GM12878 (cell line): ENCODE data around the gene HOOK2. TPM values are rescaled to one million over a fixed set of nuclear protein-coding genes. Genes with fewer than 3 reads are reported as not detected.
A peak's percentile ranks its signal among the peaks of the same experiment; 100 is the strongest.

ENCODE experiments used
- ATAC-seq: fragments of 200-7000 bp; cut with Tn5 transposase; 3 replicates; pipeline ENCODE4 v1.9.1; 2020; ENCODE audit warnings: mild to moderate bottlenecking, moderate library complexity
- BruUV-seq: library from RNA; stranded (reverse); fragments of 400-500 nt; replicated peaks from 2 replicates; lab custom pipeline; 2021; lab: Mats Ljungman, UMichigan
- CTCF ChIA-PET: fragments of 300-600 bp; sonication (Branson Sonifier 250); formaldehyde crosslinking; extraction: SDS; loops from one replicate; lab custom pipeline; 2021; ENCODE audit warnings: inconsistent platforms; lab: Yijun Ruan, JAX
- POLR2A ChIA-PET: fragments of 350-600 bp; formaldehyde crosslinking; extraction: SDS; loops from one replicate; lab custom pipeline; 2021; ENCODE audit warnings: inconsistent platforms; lab: Charles Lee
- RAD21 ChIA-PET: fragments of 300-600 bp; sonication (Branson Sonifier 250); formaldehyde crosslinking; loops from one replicate; lab custom pipeline; 2023; ENCODE audit warnings: antibody characterized with exemption; ENCODE audit not compliant: unreplicated experiment; lab: Charles Lee
- SMC1A ChIA-PET: fragments of 300-600 bp; sonication (Branson Sonifier 250); formaldehyde crosslinking; loops from one replicate; lab custom pipeline; 2023; ENCODE audit not compliant: unreplicated experiment, uncharacterized antibody; lab: Charles Lee
- DNase-seq: peaks from one replicate; pipeline ENCODE4 v3.0.0-alpha.2; 2011; ENCODE audit warnings: low read depth, low spot score
- FAIRE-seq: peaks from 3 replicates; lab custom pipeline; 2011; peaks lifted over from hg19 to GRCh38; lab: Jason Lieb, UNC
- H2AFZ ChIP-seq: 2 replicates; pipeline ENCODE4 v1.6.0; 2011; ENCODE audit warnings: low read depth, low read length, control low read depth; ENCODE audit not compliant: control insufficient read depth
- H3K27ac ChIP-seq: 2 replicates; pipeline ENCODE4 v1.5.1; 2011; ENCODE audit warnings: control low read depth; ENCODE audit not compliant: control insufficient read depth, insufficient read depth
- H3K27me3 ChIP-seq, 2 experiments: replicated peaks in 1 of 2; 2 replicates each; pipeline versions ENCODE4 v1.6.0 to v1.6.1; 2011; ENCODE audit warnings: low read length in 1 of 2; ENCODE audit not compliant: control insufficient read depth in 2 of 2, insufficient read depth in 2 of 2
- H3K36me3 ChIP-seq, 2 experiments: 2 replicates each; pipeline ENCODE4 v1.5.1; 2011; ENCODE audit warnings: low read length in 1 of 2; ENCODE audit not compliant: control insufficient read depth in 2 of 2, insufficient read depth in 2 of 2
- H3K4me1 ChIP-seq: 2 replicates; pipeline ENCODE4 v1.6.1; 2011; ENCODE audit warnings: mild to moderate bottlenecking, low read length, moderate library complexity, mixed read lengths; ENCODE audit not compliant: control insufficient read depth, insufficient read depth
- H3K4me2 ChIP-seq: 2 replicates; pipeline ENCODE4 v1.6.0; 2011; ENCODE audit warnings: control low read depth; ENCODE audit not compliant: control insufficient read depth, insufficient read depth
- H3K4me3 ChIP-seq: fragments of 200-600 bp; sonication (generic); 2 replicates; pipeline ENCODE4 v1.5.1; 2016
- H3K79me2 ChIP-seq: 2 replicates; pipeline ENCODE4 v1.6.0; 2011; ENCODE audit warnings: low read length; ENCODE audit not compliant: control insufficient read depth, insufficient read depth
- H3K9ac ChIP-seq: 2 replicates; pipeline ENCODE4 v1.8.0; 2011; ENCODE audit warnings: low read length, control low read depth, mixed read lengths; ENCODE audit not compliant: control insufficient read depth, insufficient read depth
- H3K9me3 ChIP-seq: replicated peaks from 3 replicates; pipeline ENCODE4 v1.5.1; 2011; ENCODE audit warnings: mild to moderate bottlenecking, low read length; ENCODE audit not compliant: control insufficient read depth, insufficient read depth
- H4K20me1 ChIP-seq: 2 replicates; pipeline ENCODE4 v1.6.0; 2011; ENCODE audit not compliant: control insufficient read depth, insufficient read depth
- ATF7 ChIP-seq: fragments of 450-650 bp; IDR thresholded peaks from 2 replicates; pipeline ENCODE4 v1.6.1; 2016; ENCODE audit warnings: low read depth, mild to moderate bottlenecking
- BMI1 ChIP-seq: fragments of 450-650 bp; IDR thresholded peaks from 2 replicates; pipeline ENCODE4 v1.6.1; 2016; ENCODE audit warnings: mild to moderate bottlenecking, moderate library complexity, borderline replicate concordance
- MTA2 ChIP-seq: fragments of 450-650 bp; IDR thresholded peaks from 2 replicates; pipeline ENCODE4 v1.6.1; 2016; ENCODE audit warnings: low read depth, mild to moderate bottlenecking, moderate library complexity
- SMAD1 ChIP-seq: fragments of 450-650 bp; IDR thresholded peaks from 2 replicates; pipeline ENCODE4 v1.6.1; 2018; ENCODE audit warnings: mild to moderate bottlenecking, low read depth; ENCODE audit not compliant: partially characterized antibody
- TBL1XR1 ChIP-seq: IDR thresholded peaks from 2 replicates; pipeline ENCODE4 v1.6.1; 2012; ENCODE audit warnings: low read depth, low read length, improper control_type of control experiment
- WGBS: methylation state at CpG from one replicate; pipeline ENCODE4 v1.1.6; 2016; ENCODE audit warnings: low lambda C conversion rate; ENCODE audit not compliant: insufficient replicate concordance, insufficient coverage; ENCODE audit errors: missing lambda C conversion rate; 5-methylcytosine and 5-hydroxymethylcytosine counted together
- in situ Hi-C: fragments of 300-500 bp; cut with MboI; formaldehyde crosslinking; loops from 9 replicates; pipeline ENCODE4 v1.14.3; 2018; ENCODE audit warnings: mixed read lengths
- intact Hi-C: fragments of 100-400 bp; cut with micrococcal nuclease; formaldehyde crosslinking; loops from one replicate; pipeline ENCODE4 v1.14.2; 2022; ENCODE audit not compliant: unreplicated experiment
- polyA plus RNA-seq, 11 experiments: library from polyadenylated mRNA; depleted of rRNA in 4 of 11; unstranded in 6 of 11; stranded (reverse) in 5 of 11; fragments of >200 nt; fragmentation: Nextera tagmentation in 4 of 11; fragmentation: Illumina TruSeq in 1 of 11; extraction: Ambion mirVana in 4 of 11; extraction: Trizol in 1 of 11; gene quantifications; 1 replicate in 1 of 11; 2 replicates in 10 of 11; pipeline versions ENCODE4 v1.2.1 to v1.2.3, GENCODE V29; 2011 to 2016; ENCODE audit warnings: inconsistent platforms in 2 of 11, missing spikeins in 2 of 11, low read depth in 1 of 11
- total RNA-seq, 4 experiments: library from RNA; depleted of rRNA in 3 of 4; stranded (reverse); fragments of >200 nt in 3 of 4; fragmentation: Illumina TruSeq in 1 of 4; extraction: Trizol in 1 of 4; gene quantifications; 2 replicates each; pipeline versions ENCODE4 v1.2.1 to v1.2.3, GENCODE V29; 2013 to 2021
- TF ChIP-seq, protein P1 (sequence below): fragments of 450-650 bp; IDR thresholded peaks from 2 replicates; pipeline ENCODE4 v1.6.1; 2017; ENCODE audit warnings: low read depth, mild to moderate bottlenecking, moderate library complexity
- TF ChIP-seq, protein P2 (sequence below): fragments of 450-650 bp; IDR thresholded peaks from 2 replicates; pipeline ENCODE4 v1.6.1; 2016; ENCODE audit warnings: mild to moderate bottlenecking
- TF ChIP-seq, protein P3 (sequence below): fragments of 450-650 bp; IDR thresholded peaks from 2 replicates; pipeline ENCODE4 v1.6.1; 2017; ENCODE audit warnings: mild to moderate bottlenecking, low read depth, inconsistent platforms; ENCODE audit not compliant: poor library complexity, severe bottlenecking
- TF ChIP-seq, protein P4 (sequence below): fragments of 450-650 bp; IDR thresholded peaks from 2 replicates; pipeline ENCODE4 v1.6.1; 2018; ENCODE audit warnings: mild to moderate bottlenecking, low read depth, moderate library complexity; ENCODE audit not compliant: partially characterized antibody
- TF ChIP-seq, protein P5 (sequence below): fragments of 450-650 bp; IDR thresholded peaks from 2 replicates; pipeline ENCODE4 v1.6.1; 2016; ENCODE audit warnings: mild to moderate bottlenecking, moderate library complexity, borderline replicate concordance

Gene HOOK2
- total and polyA plus RNA-seq, 10 of the 15 experiments (the other 5 are each of a cell fraction or from before 2014, with no cell fraction given): 1.5 to 9.6 (median 6.2) TPM

- BruUV-seq: no TSS peak
- H3K4me1 ChIP-seq: peaks cover 67% of the 10 kb centered on the region
- H3K27ac ChIP-seq: peak overlapping the region; percentile 97
- CTCF ChIA-PET: interaction anchor here (12.1 kb wide), 1 partner anchor 14 kb away, joined by 537 read pairs; the partner anchor contains the start of gene JUNB
- H3K79me2 ChIP-seq: peaks cover 9% of the 10 kb centered on the region
- in situ Hi-C loops: no loop called here
- intact Hi-C loops: loop anchor here (5.0 to 10.0 kb wide), 2 partner anchors 170 to 1687 kb away; partner anchors contain the start of genes ZNF490 and ZNF791
- no peaks in the 10 kb centered on the region for H3K36me3 ChIP-seq
- H2AFZ ChIP-seq: peak overlapping the region; percentile 78
- SMC1A ChIA-PET: interaction anchor here (8.4 kb wide), 1 partner anchor 14 kb away, joined by 240 read pairs; the partner anchor contains the start of gene JUNB
- H3K9ac ChIP-seq: peak overlapping the region; percentile 77
- ATAC-seq: no peak
- POLR2A ChIA-PET: interaction anchor here (0.5 to 9.3 kb wide), 3 partner anchors 12 to 1407 kb away, joined by 3 to 303 read pairs (median 11); partner anchors contain the start of gene JUNB
- peak overlapping the region; percentile 65; the same call in 1 of the 2 replicates for H3K4me3 ChIP-seq
- no peak for DNase-seq
- peak overlapping the region; percentile 97 for H3K4me2 ChIP-seq
- H3K9me3 ChIP-seq: no peaks in the 10 kb centered on the region
- no peaks in the 10 kb centered on the region for H3K27me3 ChIP-seq
- H4K20me1 ChIP-seq: no peaks in the 10 kb centered on the region
- 1% methylated on average over 11 of the region's 12 CpGs for WGBS
- RAD21 ChIA-PET: interaction anchor here (1.4 to 2.7 kb wide), 3 partner anchors 9 to 14 kb away, joined by 13 to 23 read pairs (median 16); partner anchors contain the start of gene JUNB
- FAIRE-seq: no peak
- TF ChIP-seq, protein P1, sequence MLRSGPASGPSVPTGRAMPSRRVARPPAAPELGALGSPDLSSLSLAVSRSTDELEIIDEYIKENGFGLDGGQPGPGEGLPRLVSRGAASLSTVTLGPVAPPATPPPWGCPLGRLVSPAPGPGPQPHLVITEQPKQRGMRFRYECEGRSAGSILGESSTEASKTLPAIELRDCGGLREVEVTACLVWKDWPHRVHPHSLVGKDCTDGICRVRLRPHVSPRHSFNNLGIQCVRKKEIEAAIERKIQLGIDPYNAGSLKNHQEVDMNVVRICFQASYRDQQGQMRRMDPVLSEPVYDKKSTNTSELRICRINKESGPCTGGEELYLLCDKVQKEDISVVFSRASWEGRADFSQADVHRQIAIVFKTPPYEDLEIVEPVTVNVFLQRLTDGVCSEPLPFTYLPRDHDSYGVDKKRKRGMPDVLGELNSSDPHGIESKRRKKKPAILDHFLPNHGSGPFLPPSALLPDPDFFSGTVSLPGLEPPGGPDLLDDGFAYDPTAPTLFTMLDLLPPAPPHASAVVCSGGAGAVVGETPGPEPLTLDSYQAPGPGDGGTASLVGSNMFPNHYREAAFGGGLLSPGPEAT: no peak
- TF ChIP-seq SMAD1: peak; percentile 75
- TF ChIP-seq, protein P2, sequence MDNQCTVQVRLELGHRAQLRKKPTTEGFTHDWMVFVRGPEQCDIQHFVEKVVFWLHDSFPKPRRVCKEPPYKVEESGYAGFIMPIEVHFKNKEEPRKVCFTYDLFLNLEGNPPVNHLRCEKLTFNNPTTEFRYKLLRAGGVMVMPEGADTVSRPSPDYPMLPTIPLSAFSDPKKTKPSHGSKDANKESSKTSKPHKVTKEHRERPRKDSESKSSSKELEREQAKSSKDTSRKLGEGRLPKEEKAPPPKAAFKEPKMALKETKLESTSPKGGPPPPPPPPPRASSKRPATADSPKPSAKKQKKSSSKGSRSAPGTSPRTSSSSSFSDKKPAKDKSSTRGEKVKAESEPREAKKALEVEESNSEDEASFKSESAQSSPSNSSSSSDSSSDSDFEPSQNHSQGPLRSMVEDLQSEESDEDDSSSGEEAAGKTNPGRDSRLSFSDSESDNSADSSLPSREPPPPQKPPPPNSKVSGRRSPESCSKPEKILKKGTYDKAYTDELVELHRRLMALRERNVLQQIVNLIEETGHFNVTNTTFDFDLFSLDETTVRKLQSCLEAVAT: peak; percentile 80
- 0 out of 2 replicates have a peak, but pooled peaks have one; percentile 17 for TF ChIP-seq ATF7
- TF ChIP-seq, protein P3, sequence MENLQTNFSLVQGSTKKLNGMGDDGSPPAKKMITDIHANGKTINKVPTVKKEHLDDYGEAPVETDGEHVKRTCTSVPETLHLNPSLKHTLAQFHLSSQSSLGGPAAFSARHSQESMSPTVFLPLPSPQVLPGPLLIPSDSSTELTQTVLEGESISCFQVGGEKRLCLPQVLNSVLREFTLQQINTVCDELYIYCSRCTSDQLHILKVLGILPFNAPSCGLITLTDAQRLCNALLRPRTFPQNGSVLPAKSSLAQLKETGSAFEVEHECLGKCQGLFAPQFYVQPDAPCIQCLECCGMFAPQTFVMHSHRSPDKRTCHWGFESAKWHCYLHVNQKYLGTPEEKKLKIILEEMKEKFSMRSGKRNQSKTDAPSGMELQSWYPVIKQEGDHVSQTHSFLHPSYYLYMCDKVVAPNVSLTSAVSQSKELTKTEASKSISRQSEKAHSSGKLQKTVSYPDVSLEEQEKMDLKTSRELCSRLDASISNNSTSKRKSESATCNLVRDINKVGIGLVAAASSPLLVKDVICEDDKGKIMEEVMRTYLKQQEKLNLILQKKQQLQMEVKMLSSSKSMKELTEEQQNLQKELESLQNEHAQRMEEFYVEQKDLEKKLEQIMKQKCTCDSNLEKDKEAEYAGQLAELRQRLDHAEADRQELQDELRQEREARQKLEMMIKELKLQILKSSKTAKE: peak; percentile 50
- TF ChIP-seq MTA2: peak; percentile 84
- TF ChIP-seq BMI1: no peak
- TF ChIP-seq, protein P4, sequence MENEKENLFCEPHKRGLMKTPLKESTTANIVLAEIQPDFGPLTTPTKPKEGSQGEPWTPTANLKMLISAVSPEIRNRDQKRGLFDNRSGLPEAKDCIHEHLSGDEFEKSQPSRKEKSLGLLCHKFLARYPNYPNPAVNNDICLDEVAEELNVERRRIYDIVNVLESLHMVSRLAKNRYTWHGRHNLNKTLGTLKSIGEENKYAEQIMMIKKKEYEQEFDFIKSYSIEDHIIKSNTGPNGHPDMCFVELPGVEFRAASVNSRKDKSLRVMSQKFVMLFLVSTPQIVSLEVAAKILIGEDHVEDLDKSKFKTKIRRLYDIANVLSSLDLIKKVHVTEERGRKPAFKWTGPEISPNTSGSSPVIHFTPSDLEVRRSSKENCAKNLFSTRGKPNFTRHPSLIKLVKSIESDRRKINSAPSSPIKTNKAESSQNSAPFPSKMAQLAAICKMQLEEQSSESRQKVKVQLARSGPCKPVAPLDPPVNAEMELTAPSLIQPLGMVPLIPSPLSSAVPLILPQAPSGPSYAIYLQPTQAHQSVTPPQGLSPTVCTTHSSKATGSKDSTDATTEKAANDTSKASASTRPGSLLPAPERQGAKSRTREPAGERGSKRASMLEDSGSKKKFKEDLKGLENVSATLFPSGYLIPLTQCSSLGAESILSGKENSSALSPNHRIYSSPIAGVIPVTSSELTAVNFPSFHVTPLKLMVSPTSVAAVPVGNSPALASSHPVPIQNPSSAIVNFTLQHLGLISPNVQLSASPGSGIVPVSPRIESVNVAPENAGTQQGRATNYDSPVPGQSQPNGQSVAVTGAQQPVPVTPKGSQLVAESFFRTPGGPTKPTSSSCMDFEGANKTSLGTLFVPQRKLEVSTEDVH: peak; percentile 56
- TF ChIP-seq, protein P5, sequence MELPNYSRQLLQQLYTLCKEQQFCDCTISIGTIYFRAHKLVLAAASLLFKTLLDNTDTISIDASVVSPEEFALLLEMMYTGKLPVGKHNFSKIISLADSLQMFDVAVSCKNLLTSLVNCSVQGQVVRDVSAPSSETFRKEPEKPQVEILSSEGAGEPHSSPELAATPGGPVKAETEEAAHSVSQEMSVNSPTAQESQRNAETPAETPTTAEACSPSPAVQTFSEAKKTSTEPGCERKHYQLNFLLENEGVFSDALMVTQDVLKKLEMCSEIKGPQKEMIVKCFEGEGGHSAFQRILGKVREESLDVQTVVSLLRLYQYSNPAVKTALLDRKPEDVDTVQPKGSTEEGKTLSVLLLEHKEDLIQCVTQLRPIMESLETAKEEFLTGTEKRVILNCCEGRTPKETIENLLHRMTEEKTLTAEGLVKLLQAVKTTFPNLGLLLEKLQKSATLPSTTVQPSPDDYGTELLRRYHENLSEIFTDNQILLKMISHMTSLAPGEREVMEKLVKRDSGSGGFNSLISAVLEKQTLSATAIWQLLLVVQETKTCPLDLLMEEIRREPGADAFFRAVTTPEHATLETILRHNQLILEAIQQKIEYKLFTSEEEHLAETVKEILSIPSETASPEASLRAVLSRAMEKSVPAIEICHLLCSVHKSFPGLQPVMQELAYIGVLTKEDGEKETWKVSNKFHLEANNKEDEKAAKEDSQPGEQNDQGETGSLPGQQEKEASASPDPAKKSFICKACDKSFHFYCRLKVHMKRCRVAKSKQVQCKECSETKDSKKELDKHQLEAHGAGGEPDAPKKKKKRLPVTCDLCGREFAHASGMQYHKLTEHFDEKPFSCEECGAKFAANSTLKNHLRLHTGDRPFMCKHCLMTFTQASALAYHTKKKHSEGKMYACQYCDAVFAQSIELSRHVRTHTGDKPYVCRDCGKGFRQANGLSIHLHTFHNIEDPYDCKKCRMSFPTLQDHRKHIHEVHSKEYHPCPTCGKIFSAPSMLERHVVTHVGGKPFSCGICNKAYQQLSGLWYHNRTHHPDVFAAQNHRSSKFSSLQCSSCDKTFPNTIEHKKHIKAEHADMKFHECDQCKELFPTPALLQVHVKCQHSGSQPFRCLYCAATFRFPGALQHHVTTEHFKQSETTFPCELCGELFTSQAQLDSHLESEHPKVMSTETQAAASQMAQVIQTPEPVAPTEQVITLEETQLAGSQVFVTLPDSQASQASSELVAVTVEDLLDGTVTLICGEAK: no peak
- no peak for TF ChIP-seq TBL1XR1
Observed at GRCh38 chr19:12782174-12782423, 6.7 kb upstream of the HOOK2 start.
